Panc1 (cell line): ENCODE results near the gene PTPN18. TPM values are rescaled to one million over a fixed set of nuclear protein-coding genes. Genes with fewer than 3 reads are reported as not detected.

Experiments
- ATAC-seq: fragments of 200-7000 bp; cut with Tn5 transposase; 2 replicates; pipeline ENCODE4 v1.9.1; 2020; ENCODE audit warnings: mild to moderate bottlenecking, moderate library complexity
- BruUV-seq: library from RNA; stranded (reverse); fragments of 400-500 nt; replicated peaks from 2 replicates; lab custom pipeline; 2021; lab: Mats Ljungman, UMichigan
- CTCF ChIA-PET: fragments of 300-600 bp; sonication (Branson Sonifier 250); formaldehyde crosslinking; loops from one replicate; lab custom pipeline; 2022; ENCODE audit warnings: antibody characterized with exemption; lab: Charles Lee
- POLR2A ChIA-PET: fragments of 300-600 bp; sonication (Branson Sonifier 250); formaldehyde crosslinking; loops from one replicate; lab custom pipeline; 2022; ENCODE audit warnings: antibody characterized with exemption; lab: Charles Lee
- DNase-seq: peaks from one replicate; pipeline ENCODE4 v3.0.0-alpha.2; 2010; ENCODE audit warnings: low read depth, low spot score
- H3K27ac ChIP-seq: 2 replicates; pipeline ENCODE4 v1.5.1; 2011; ENCODE audit warnings: mild to moderate bottlenecking, low read length, inconsistent platforms
- H3K27me3 ChIP-seq: fragments of 200-500 bp; sonication (Bioruptor generic); 2 replicates; pipeline ENCODE4 v1.6.0; 2014; ENCODE audit warnings: low read length, inconsistent platforms; ENCODE audit not compliant: control insufficient read depth, insufficient read depth
- H3K36me3 ChIP-seq: fragments of 200-500 bp; sonication (Bioruptor generic); 2 replicates; pipeline ENCODE4 v1.5.1; 2014; ENCODE audit warnings: inconsistent platforms, mild to moderate bottlenecking, low read length, moderate library complexity; ENCODE audit not compliant: control insufficient read depth, insufficient read depth
- H3K4me1 ChIP-seq: 2 replicates; pipeline ENCODE4 v1.5.1; 2011; ENCODE audit warnings: inconsistent platforms, mild to moderate bottlenecking, low read length, moderate library complexity; ENCODE audit not compliant: control insufficient read depth, insufficient read depth
- H3K4me3 ChIP-seq, 2 experiments: 2 replicates each; pipeline ENCODE4 v1.5.1; 2011 to 2012; ENCODE audit warnings: low read depth in 2 of 2, low read length in 2 of 2, mild to moderate bottlenecking in 2 of 2, inconsistent platforms in 1 of 2, moderate library complexity in 1 of 2
- H3K9me3 ChIP-seq: fragments of 200-500 bp; sonication (Bioruptor generic); 2 replicates; pipeline ENCODE4 v1.5.1; 2014; ENCODE audit warnings: low read depth, mild to moderate bottlenecking, inconsistent platforms, low read length, moderate library complexity; ENCODE audit not compliant: control insufficient read depth, insufficient read depth
- CTCF ChIP-seq: fragments of 450-650 bp; IDR thresholded peaks from 2 replicates; pipeline ENCODE4 v1.5.1; 2017; ENCODE audit warnings: mild to moderate bottlenecking
- POLR2AphosphoS5 ChIP-seq: IDR thresholded peaks from 2 replicates; pipeline ENCODE4 v1.6.1; 2012; ENCODE audit warnings: mild to moderate bottlenecking, low read depth, low read length, moderate library complexity
- REST ChIP-seq, 2 experiments: IDR thresholded peaks; 2 replicates each; pipeline ENCODE4 v1.6.1; 2011 to 2012; ENCODE audit warnings: low read depth in 2 of 2, control low read depth in 1 of 2, low read length in 1 of 2, mild to moderate bottlenecking in 1 of 2, moderate library complexity in 1 of 2; ENCODE audit not compliant: insufficient read depth in 1 of 2
- SIN3A ChIP-seq: IDR thresholded peaks from 2 replicates; pipeline ENCODE4 v1.6.1; 2012; ENCODE audit warnings: low read depth, mild to moderate bottlenecking, low read length, moderate library complexity, borderline replicate concordance; ENCODE audit not compliant: insufficient read depth
- TCF7L2 ChIP-seq: IDR thresholded peaks from 2 replicates; pipeline ENCODE4 v1.6.1; 2011; ENCODE audit warnings: mild to moderate bottlenecking, low read depth, low read length, inconsistent platforms
- in situ Hi-C: cut with HindIII; loops from 2 replicates; pipeline ENCODE4 v1.10.0; 2016; ENCODE audit warnings: low sequenced_read_pairs, low pct_unique_long_range_greater_than_20kb
- intact Hi-C: fragments of 100-400 bp; cut with micrococcal nuclease; formaldehyde crosslinking; loops from one replicate; pipeline ENCODE4 v1.10.0; 2022; ENCODE audit not compliant: unreplicated experiment
- total RNA-seq: library from RNA; stranded (reverse); gene quantifications from one replicate; pipeline ENCODE4 v1.2.1, GENCODE V29; 2021; ENCODE audit not compliant: unreplicated experiment

The PTPN18 gene
- total RNA-seq, 1 experiment from 2014 or later = 35.3 TPM

- no TSS peak for BruUV-seq
- POLR2A ChIA-PET = no interaction called here
- ATAC-seq (no peak), DNase-seq (no peak)
- Histone ChIP-seq H3K27me3 (no peaks in the 10 kb centered on the region), H3K4me1 (peaks cover 9% of the 10 kb centered on the region), H3K27ac (no peak overlapping the region), H3K4me3 (no peak overlapping the region), H3K36me3 (no peaks in the 10 kb centered on the region), H3K9me3 (no peaks in the 10 kb centered on the region)
- in situ Hi-C loops = no loop called here
- CTCF ChIA-PET = no interaction called here
- intact Hi-C loops = no loop called here
- TF ChIP-seq TCF7L2 (no peak), REST (IDR thresholded peaks at IDR 0.05; ENCODE audit: insufficient read depth in 1 of 2, low read depth in 2 of 2, low read length in 1 of 2) (no peak), POLR2AphosphoS5 (no peak), CTCF (no peak), SIN3A (no peak)
Measured at GRCh38 chr2:130369311-130369964, 13.6 kb downstream of the PTPN18 start.

- Histone ChIP-seq H3K9me3 (no peaks in the 10 kb centered on the region), H3K36me3 (no peaks in the 10 kb centered on the region), H3K27me3 (no peaks in the 10 kb centered on the region), H3K27ac (no peak overlapping the region), H3K4me1 (peaks cover 11% of the 10 kb centered on the region), H3K4me3 (no peak overlapping the region)
- BruUV-seq = no TSS peak
- ChIA-PET CTCF (no interaction called here), POLR2A (no interaction called here)
- TF ChIP-seq SIN3A (no peak), TCF7L2 (no peak), POLR2AphosphoS5 (no peak), CTCF (no peak), REST (IDR thresholded peaks at IDR 0.05; ENCODE audit: insufficient read depth in 1 of 2, low read depth in 2 of 2, low read length in 1 of 2) (no peak)
- intact Hi-C loops = no loop called here
- ATAC-seq = no peak
- DNase-seq = no peak
- in situ Hi-C loops = no loop called here
Measured at GRCh38 chr2:130369965-130370341, 14.1 kb downstream of the PTPN18 start.
